Raji (cell line): Measurements from ENCODE around the gene NDEL1.

Experiments used
- POLR2A ChIP-seq: IDR thresholded peaks from 2 replicates; pipeline ENCODE4 v1.6.1; 2011; ENCODE audit warnings: low read depth, low read length, control low read depth; ENCODE audit not compliant: insufficient read depth

Gene NDEL1

GRCh38 chr17:8436844-8437171 is 1.1 kb downstream of the NDEL1 start:
- no peak for TF ChIP-seq POLR2A

GRCh38 chr17:8438441-8438840 is 2.8 kb downstream of the NDEL1 start:
- no peak for TF ChIP-seq POLR2A

- TF ChIP-seq POLR2A = no peak
These were observed 4.0 kb downstream of the NDEL1 start for GRCh38 chr17:8439681-8440080.

- TF ChIP-seq POLR2A = no peak
These were observed 6.0 kb downstream of the NDEL1 start for GRCh38 chr17:8441690-8442089.

- TF ChIP-seq POLR2A = no peak
These were observed 6.6 kb downstream of the NDEL1 start for GRCh38 chr17:8442310-8442709.

GRCh38 chr17:8443756-8444155 is 8.1 kb downstream of the NDEL1 start:
- no peak for TF ChIP-seq POLR2A

GRCh38 chr17:8444494-8444893 is 8.8 kb downstream of the NDEL1 start:
- no peak for TF ChIP-seq POLR2A

- TF ChIP-seq POLR2A = no peak
These were observed 9.9 kb downstream of the NDEL1 start for GRCh38 chr17:8445536-8445935.

GRCh38 chr17:8447799-8448198 is 12.1 kb downstream of the NDEL1 start:
- TF ChIP-seq POLR2A = no peak

- no peak for TF ChIP-seq POLR2A
These were observed 12.6 kb downstream of the NDEL1 start for GRCh38 chr17:8448310-8448709.

- TF ChIP-seq POLR2A = no peak
These were observed 16.4 kb downstream of the NDEL1 start for GRCh38 chr17:8451933-8452614.

- TF ChIP-seq POLR2A = no peak
These were observed 17.6 kb downstream of the NDEL1 start for GRCh38 chr17:8453326-8453725.

- no peak for TF ChIP-seq POLR2A
These were observed 20.1 kb downstream of the NDEL1 start for GRCh38 chr17:8455665-8456209.

- TF ChIP-seq POLR2A = no peak
These were observed 22.4 kb downstream of the NDEL1 start for GRCh38 chr17:8458128-8458527.

- TF ChIP-seq POLR2A = no peak
These were observed 23.4 kb downstream of the NDEL1 start for GRCh38 chr17:8459107-8459506.

GRCh38 chr17:8459831-8460230 is 24.1 kb downstream of the NDEL1 start:
- TF ChIP-seq POLR2A = no peak

- no peak for TF ChIP-seq POLR2A
These were observed 26.9 kb downstream of the NDEL1 start for GRCh38 chr17:8462564-8462963.
